ENCODE measurements around the gene COX7B. TPM values are rescaled to one million over a fixed set of nuclear protein-coding genes. Genes with fewer than 3 reads are reported as not detected.
"Not testable (repeated sequence)": the region's sequence is repeated elsewhere in the genome, so short reads cannot be mapped to it uniquely, and the experiment has no call there.

COX7B gene
- total RNA-seq, 2 donors from 2014 or later, result 1,439 to 1,473 TPM

DNA sequence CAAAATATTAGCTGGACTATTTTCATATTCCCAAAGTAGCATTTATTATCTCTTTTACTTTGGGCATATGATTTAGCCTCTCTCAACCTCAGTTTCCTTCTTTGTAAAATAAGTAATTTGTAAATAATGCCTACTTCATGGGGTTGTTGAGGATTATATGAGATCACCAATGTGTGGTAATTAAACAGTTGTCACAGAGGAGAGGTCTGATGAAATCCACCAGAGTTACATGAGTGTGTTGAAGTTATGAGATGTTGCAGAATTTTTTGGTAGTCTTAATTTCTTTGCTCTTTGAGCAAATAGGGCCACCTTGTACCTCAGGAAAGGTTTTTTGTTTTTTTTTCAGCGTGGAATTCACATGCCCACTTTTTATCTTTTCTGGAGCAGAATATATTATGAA, 1.4 kb downstream of the COX7B start:
- Histone ChIP-seq H3K27ac (peak overlapping the region in 1 of 2 donors; percentile 85), H3K27me3 (no peaks in the 10 kb centered on the region), H3K4me1 (no peaks in the 10 kb centered on the region), H3K4me3 (peak overlapping the region; percentile 54 to 59), H3K9me3 (no peaks in the 10 kb centered on the region), H3K36me3 (peaks cover 15% of the 10 kb centered on the region)
- TF ChIP-seq, protein P1, sequence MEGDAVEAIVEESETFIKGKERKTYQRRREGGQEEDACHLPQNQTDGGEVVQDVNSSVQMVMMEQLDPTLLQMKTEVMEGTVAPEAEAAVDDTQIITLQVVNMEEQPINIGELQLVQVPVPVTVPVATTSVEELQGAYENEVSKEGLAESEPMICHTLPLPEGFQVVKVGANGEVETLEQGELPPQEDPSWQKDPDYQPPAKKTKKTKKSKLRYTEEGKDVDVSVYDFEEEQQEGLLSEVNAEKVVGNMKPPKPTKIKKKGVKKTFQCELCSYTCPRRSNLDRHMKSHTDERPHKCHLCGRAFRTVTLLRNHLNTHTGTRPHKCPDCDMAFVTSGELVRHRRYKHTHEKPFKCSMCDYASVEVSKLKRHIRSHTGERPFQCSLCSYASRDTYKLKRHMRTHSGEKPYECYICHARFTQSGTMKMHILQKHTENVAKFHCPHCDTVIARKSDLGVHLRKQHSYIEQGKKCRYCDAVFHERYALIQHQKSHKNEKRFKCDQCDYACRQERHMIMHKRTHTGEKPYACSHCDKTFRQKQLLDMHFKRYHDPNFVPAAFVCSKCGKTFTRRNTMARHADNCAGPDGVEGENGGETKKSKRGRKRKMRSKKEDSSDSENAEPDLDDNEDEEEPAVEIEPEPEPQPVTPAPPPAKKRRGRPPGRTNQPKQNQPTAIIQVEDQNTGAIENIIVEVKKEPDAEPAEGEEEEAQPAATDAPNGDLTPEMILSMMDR (IDR thresholded peaks at IDR 0.05), result no peak
- no peak for DNase-seq (ENCODE audit: low spot score)

DNA sequence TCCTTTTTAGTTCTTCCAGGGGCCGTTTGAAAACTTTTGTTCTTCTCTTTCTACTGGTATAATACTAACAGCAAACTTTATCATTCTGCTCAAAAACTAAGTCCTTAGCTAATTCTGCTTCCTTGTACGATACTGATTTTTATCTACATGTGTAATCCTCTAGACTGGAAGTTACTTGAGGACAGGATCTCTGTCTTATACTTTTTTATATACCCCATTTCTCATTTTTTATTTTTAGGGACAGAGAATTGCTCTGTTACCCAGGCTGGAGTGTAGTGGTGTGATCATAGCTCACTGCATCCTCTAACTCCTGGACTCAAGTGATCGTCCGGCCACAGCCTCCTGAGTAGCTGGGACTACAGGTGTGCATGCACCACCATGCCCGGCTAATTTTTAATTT, 2.2 kb downstream of the COX7B start:
- no peak for DNase-seq (ENCODE audit: low spot score)
- peaks cover 15% of the 10 kb centered on the region for H3K36me3 ChIP-seq
- no peak overlapping the region for H3K27ac ChIP-seq
- H3K4me3 ChIP-seq, result peak overlapping the region; percentile 54 to 59
- H3K27me3 ChIP-seq, result no peaks in the 10 kb centered on the region
- no peaks in the 10 kb centered on the region for H3K9me3 ChIP-seq
- TF ChIP-seq, protein P1 (IDR thresholded peaks at IDR 0.05), result no peak
- no peaks in the 10 kb centered on the region for H3K4me1 ChIP-seq

DNA sequence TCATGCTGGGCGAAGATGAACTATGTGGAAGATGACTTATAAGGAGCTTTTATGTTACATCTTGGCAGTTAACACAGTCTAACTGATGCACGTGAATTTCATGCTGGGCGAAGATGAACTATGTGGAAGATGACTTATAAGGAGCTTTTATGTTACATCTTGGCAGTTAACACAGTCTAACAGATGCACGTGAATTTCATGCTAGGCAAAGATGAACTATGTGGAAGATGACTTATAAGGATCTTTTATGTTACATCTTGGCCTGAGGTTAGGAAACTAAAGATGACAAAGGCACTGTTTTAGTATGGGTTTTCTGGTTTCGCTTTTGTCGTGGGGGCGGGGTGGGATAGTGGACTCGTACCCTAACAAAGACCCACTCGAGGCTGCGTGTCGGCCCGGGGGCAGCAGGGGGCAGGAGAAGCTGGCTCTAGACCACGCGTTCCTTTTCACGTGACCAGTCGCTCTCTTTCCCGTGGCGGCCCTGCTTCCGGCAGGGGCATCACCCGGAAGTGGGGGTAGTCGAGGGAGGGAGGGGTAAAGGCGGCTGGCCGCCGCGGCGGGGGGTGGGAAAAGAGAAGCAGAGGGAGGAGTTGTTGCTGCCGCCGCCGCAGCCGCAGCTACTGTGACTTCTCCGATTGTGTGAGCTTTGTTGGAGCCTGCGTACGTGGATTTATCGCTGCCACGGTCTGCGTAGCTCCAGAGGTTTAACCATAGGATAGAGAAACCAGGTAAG, 11.0 kb downstream of the COX7B start, which contains the start of gene ATP7A:
ATP7A (plus strand) TSS at position 586 of the 733 bp plus-strand sequence. CDS start 60,949 bp downstream, outside the sequence.
- peak; percentile 87 for DNase-seq (ENCODE audit: low spot score)
- Histone ChIP-seq H3K36me3 (peaks cover under 1% of the 10 kb centered on the region), H3K9me3 (no peaks in the 10 kb centered on the region), H3K27ac (peak within 1 kb of the TSS; percentile 73 to 82), H3K4me3 (peak within 1 kb of the TSS; percentile 53 to 55), H3K27me3 (no peaks in the 10 kb centered on the region), H3K4me1 (no peaks in the 10 kb centered on the region)
- TF ChIP-seq, protein P1 (IDR thresholded peaks at IDR 0.05), result peak; percentile 23 to 76

DNA sequence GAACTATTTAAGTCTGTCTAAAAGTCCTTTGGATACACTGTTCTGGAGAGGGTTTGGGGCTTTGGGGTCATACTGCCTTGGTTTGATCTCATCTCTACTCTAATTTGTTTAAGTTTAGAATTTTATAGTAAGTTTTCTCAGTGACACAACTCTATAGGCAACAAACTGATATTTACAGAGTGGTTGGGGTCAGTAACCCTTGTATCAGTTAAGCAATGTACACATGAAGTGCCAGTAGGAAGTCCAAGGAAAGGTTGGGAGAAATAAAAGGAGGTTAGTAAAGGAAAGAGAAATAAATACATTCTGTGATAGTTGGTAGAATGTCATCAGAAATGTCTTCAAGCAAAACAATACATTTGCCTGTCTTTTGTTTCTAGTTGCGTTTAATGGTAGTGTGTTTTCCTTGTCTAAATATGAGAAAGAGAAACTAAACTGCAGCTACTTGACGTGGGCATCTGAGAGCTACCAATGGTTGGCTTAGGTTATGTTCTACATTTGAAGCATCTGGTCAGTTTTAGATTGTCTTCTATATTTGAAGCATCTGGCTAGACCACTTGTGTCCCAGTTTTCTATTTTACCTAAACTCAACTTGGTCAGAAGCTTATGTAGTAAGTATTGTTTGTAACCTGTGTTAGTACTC, 18.1 kb downstream of the COX7B start:
- no peak for DNase-seq (ENCODE audit: low spot score)
- TF ChIP-seq, protein P1 (IDR thresholded peaks at IDR 0.05), result no peak
- Histone ChIP-seq H3K36me3 (no peaks in the 10 kb centered on the region), H3K9me3 (no peaks in the 10 kb centered on the region), H3K4me3 (no peak overlapping the region), H3K27ac (no peak overlapping the region), H3K27me3 (no peaks in the 10 kb centered on the region), H3K4me1 (peaks cover 0 to 8% of the 10 kb centered on the region in 2 donors)

DNA sequence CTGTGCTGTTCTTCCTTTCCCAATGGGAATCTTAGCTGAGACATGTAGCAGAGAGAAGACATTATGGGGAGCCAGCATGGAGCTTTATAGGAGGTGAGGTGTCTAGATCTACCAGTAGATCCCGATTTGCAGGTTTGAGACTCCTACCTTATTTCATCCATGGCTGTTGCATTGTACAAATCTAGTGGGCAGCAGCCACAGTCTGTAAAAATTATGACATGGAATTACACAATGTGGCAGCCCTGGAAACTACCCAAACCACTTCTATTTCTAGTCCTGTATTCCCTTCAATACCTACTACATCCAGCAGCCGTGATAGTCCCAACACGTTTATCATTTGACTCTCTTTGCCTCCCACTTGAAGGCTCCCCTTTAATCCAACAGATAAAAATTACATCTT, 19.3 kb downstream of the COX7B start:
- Histone ChIP-seq H3K4me1 (peaks cover 0 to 8% of the 10 kb centered on the region in 2 donors), H3K36me3 (no peaks in the 10 kb centered on the region), H3K9me3 (no peaks in the 10 kb centered on the region), H3K27me3 (no peaks in the 10 kb centered on the region), H3K27ac (no peak overlapping the region), H3K4me3 (no peak overlapping the region)
- DNase-seq (ENCODE audit: low spot score), result no peak
- TF ChIP-seq, protein P1 (IDR thresholded peaks at IDR 0.05), result no peak

DNA sequence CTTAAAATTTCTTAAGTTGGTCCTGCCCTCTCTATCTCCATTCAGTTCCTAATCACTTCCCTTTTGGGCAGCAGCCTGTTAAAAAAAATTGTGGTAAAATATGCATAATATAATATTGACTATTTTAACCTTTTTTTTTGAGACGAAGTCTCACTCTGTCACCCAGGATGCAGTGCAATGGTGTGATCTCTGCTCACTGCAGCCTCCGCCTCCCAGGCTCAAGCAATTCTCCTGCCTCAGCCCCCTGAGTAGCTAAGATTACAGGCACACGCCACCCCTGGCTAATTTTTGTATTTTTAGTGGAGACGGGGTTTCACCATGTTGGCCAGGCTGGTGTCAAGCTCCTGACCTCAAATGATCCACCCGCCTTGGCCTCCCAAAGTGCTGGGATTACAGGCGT, 20.1 kb downstream of the COX7B start:
- not testable (repeated sequence) for H3K27ac ChIP-seq; DNase-seq (ENCODE audit: low spot score); H3K9me3 ChIP-seq; H3K36me3 ChIP-seq; H3K4me3 ChIP-seq; H3K27me3 ChIP-seq; H3K4me1 ChIP-seq

All from right atrium auricular region (tissue), 2 donors.